LHCN-M2 (cell line): ENCODE results near the gene DYRK1B. TPM values are rescaled to one million over a fixed set of nuclear protein-coding genes. Genes with fewer than 3 reads are reported as not detected.
"Not testable (repeated sequence)": the region's sequence is repeated elsewhere in the genome, so short reads cannot be mapped to it uniquely, and the experiment has no call there.

ENCODE experiments used
- DNase-seq: peaks from one replicate; pipeline ENCODE4 v3.0.0-alpha.2; 2012; ENCODE audit warnings: low read depth
- polyA plus RNA-seq: library from polyadenylated mRNA; unstranded; fragments of >200 nt; gene quantifications from one replicate; pipeline ENCODE4 v1.2.1, GENCODE V29; 2012; ENCODE audit warnings: missing spikeins
- total RNA-seq: library from RNA; depleted of rRNA; stranded (reverse); fragments of >200 nt; gene quantifications from 2 replicates; pipeline ENCODE4 v1.2.3, GENCODE V29; 2014; rRNA removed

DYRK1B gene
- 0.86 and 1.2 TPM in 2 replicates for total RNA-seq
- 0.38 TPM for polyA plus RNA-seq

- peak; percentile 27 for DNase-seq
These were observed at the start of gene DYRK1B for GRCh38 chr19:39833464-39834286. DYRK1B (minus strand) TSS chr19:39834162; CDS start chr19:39831867, 2,295 bp downstream.

- not testable (repeated sequence) for DNase-seq
These were observed 48.7 kb upstream of the DYRK1B start for GRCh38 chr19:39882645-39883044.

- peak; percentile 19 for DNase-seq
These were observed 47.6 kb upstream of the DYRK1B start for GRCh38 chr19:39881495-39882110.

GRCh38 chr19:39880241-39880640 is 46.3 kb upstream of the DYRK1B start:
- not testable (repeated sequence) for DNase-seq

- DNase-seq: not testable (repeated sequence)
These were observed 45.8 kb upstream of the DYRK1B start for GRCh38 chr19:39879796-39880195.

GRCh38 chr19:39878866-39879265 is 44.9 kb upstream of the DYRK1B start:
- not testable (repeated sequence) for DNase-seq

GRCh38 chr19:39878398-39878797 is 44.4 kb upstream of the DYRK1B start:
- DNase-seq: no peak

GRCh38 chr19:39877982-39878381 is 44.0 kb upstream of the DYRK1B start:
- DNase-seq: not testable (repeated sequence)

GRCh38 chr19:39877488-39877887 is 43.5 kb upstream of the DYRK1B start:
- DNase-seq: peak; percentile 19

- not testable (repeated sequence) for DNase-seq
These were observed 42.5 kb upstream of the DYRK1B start for GRCh38 chr19:39876486-39876885.

GRCh38 chr19:39875401-39875864 is 41.5 kb upstream of the DYRK1B start:
- DNase-seq: not testable (repeated sequence)

GRCh38 chr19:39874404-39874803 is 40.4 kb upstream of the DYRK1B start:
- DNase-seq: no peak

- no peak for DNase-seq
These were observed 39.4 kb upstream of the DYRK1B start for GRCh38 chr19:39873385-39873784.

GRCh38 chr19:39871886-39872866 is 38.2 kb upstream of the DYRK1B start:
- DNase-seq: no peak

- DNase-seq: no peak
These were observed 37.4 kb upstream of the DYRK1B start for GRCh38 chr19:39871362-39871761.

- DNase-seq: no peak
These were observed 36.4 kb upstream of the DYRK1B start for GRCh38 chr19:39870171-39870971.

- DNase-seq: no peak
These were observed 34.0 kb upstream of the DYRK1B start for GRCh38 chr19:39867952-39868351.

- no peak for DNase-seq
These were observed 33.2 kb upstream of the DYRK1B start for GRCh38 chr19:39867133-39867532.

- DNase-seq: no peak
These were observed 32.0 kb upstream of the DYRK1B start for GRCh38 chr19:39865953-39866352.

- no peak for DNase-seq
These were observed 31.2 kb upstream of the DYRK1B start for GRCh38 chr19:39865186-39865585.

GRCh38 chr19:39864118-39864517 is 30.2 kb upstream of the DYRK1B start:
- no peak for DNase-seq
